Heart right ventricle (tissue), 16 donors: ENCODE measurements around the gene RIC8A. TPM values are rescaled to one million over a fixed set of nuclear protein-coding genes. Genes with fewer than 3 reads are reported as not detected.
"Not testable (repeated sequence)": the region's sequence is repeated elsewhere in the genome, so short reads cannot be mapped to it uniquely, and the experiment has no call there.

ENCODE experiments used
- ATAC-seq, 8 donors: fragments of 200-7000 bp; cut with Tn5 transposase; one replicate each; pipeline ENCODE4 v1.9.1; 2020; ENCODE audit warnings: mild to moderate bottlenecking in 8 of 8, moderate library complexity in 8 of 8, moderate number of reproducible peaks in 1 of 8
- DNase-seq, 2 donors: peaks; one replicate each; pipeline ENCODE4 v3.0.0-alpha.2; 2020
- H3K27ac ChIP-seq, 10 donors: fragments of 200-600 bp; sonication (generic) in 2 of 10; one replicate each; pipeline versions ENCODE4 v1.5.0 to v1.8.0; 2020 to 2022; ENCODE audit warnings: mild to moderate bottlenecking in 3 of 10
- H3K27me3 ChIP-seq, 7 donors: fragments of 200-600 bp; one replicate each; pipeline ENCODE4 v1.8.0; 2021 to 2022; ENCODE audit warnings: mild to moderate bottlenecking in 2 of 7
- H3K36me3 ChIP-seq, 9 donors: fragments of 200-600 bp; sonication (generic) in 1 of 9; one replicate each; pipeline versions ENCODE4 v1.5.0 to v1.8.0; 2020 to 2022; ENCODE audit warnings: mild to moderate bottlenecking in 2 of 9
- H3K4me1 ChIP-seq, 9 donors: fragments of 200-600 bp; sonication (generic) in 1 of 9; one replicate each; pipeline versions ENCODE4 v1.5.0 to v1.8.0; 2020 to 2022; ENCODE audit warnings: mild to moderate bottlenecking in 4 of 9
- H3K4me3 ChIP-seq, 10 donors: fragments of 200-600 bp; sonication (generic) in 2 of 10; one replicate each; pipeline versions ENCODE4 v1.5.0 to v1.8.0; 2020 to 2022; ENCODE audit warnings: mild to moderate bottlenecking in 7 of 10, moderate library complexity in 2 of 10
- H3K9me3 ChIP-seq, 11 donors: fragments of 200-600 bp in 10 of 11; sonication (generic) in 2 of 11; one replicate each; pipeline versions ENCODE4 v1.5.0 to v1.8.0; 2013 to 2022; ENCODE audit warnings: mild to moderate bottlenecking in 2 of 11, control low read depth in 1 of 11, moderate library complexity in 1 of 11
- WGBS, 2 donors: extraction: QIAGEN DNeasy Blood & Tissue Kit; methylation state at CpG; one replicate each; pipeline ENCODE4 v1.1.7; 2013; ENCODE audit warnings: inconsistent platforms in 1 of 2; 5-methylcytosine and 5-hydroxymethylcytosine counted together
- intact Hi-C, 10 donors: fragments of 100-400 bp; cut with DNase I; formaldehyde crosslinking; loops; one replicate each; pipeline versions ENCODE4 v1.11.1 to v1.14.2; 2022
- polyA plus RNA-seq, 2 donors: library from polyadenylated mRNA; stranded (reverse); fragments of 200-250 nt; gene quantifications; one replicate each; pipeline ENCODE4 v1.2.3, GENCODE V29; 2013
- total RNA-seq, 10 donors: library from RNA; stranded (reverse); fragmentation: NEBNext Ultra II Directional in 3 of 10; extraction: Animal tissue kit (Norgen Biotek cat#: 25700) in 3 of 10; gene quantifications; one replicate each; pipeline versions ENCODE4 v1.2.1 to v1.2.4, GENCODE V29; 2021 to 2023
- TF ChIP-seq, protein P1 (sequence below), 9 donors: fragments of 200-600 bp; sonication (generic) in 2 of 9; IDR thresholded peaks; one replicate each; pipeline versions ENCODE4 v1.5.0 to v1.8.0; 2021 to 2022; ENCODE audit warnings: antibody characterized with exemption in 9 of 9, mild to moderate bottlenecking in 5 of 9, moderate library complexity in 1 of 9
- donor health status: Arrhythmogenic right ventricular cardiomyopathy.
- donor health status: ischemic (EF 13 %, LVEDD 7.1; RV severe dilation, severe dysfunction).
- donor health status: healthy with polysubstance abuse.
- donor health status: DM: no; HTN: yes; CAD: no.
- donor health status: DM: no; HTN: no; CAD: no.
- donor health status: ischemic (EF 25% LVEDD 6.9; RV normal size, moderate dysfunction).
- donor health status: ischemic (EF 25% LVEDD 5.7; RV mildly dilated, moderate dysfunction).
- donor health status: healthy.
- donor health status: DM: yes; HTN: yes; CAD: no.
- donor health status: Ischemic cardiomyopathy.
- donor health status: ischemic (EF 35%, LVEDD 5.7; RV mildly dilated, moderate dysfunction).
- donor health status: nonischemic (EF 11% LVEDD 7.7; RV severe dilation, severe dysfunction).
- donor health status: DM: yes; HTN: yes; CAD: no.
- donor health status: PGD.
- donor health status: ischemic (EF 29% LVEDD 5.4; RV normal size, mild dysfunction).
- donor health status: nonischemic (EF 23%, LVEDD 6.1; RV moderate dilation, normal function).

RIC8A gene
- total and polyA plus RNA-seq, 12 donors = 38.4 to 82.1 (median 59.5) TPM

GRCh38 chr11:191490-192478, 15.7 kb upstream of the RIC8A start:
- peak in 7 of 8 donors; percentile 65 to 78 (median 71) for ATAC-seq
- H3K9me3 ChIP-seq, H3K36me3 ChIP-seq, H3K4me3 ChIP-seq, H3K4me1 ChIP-seq, H3K27me3 ChIP-seq, intact Hi-C loops, H3K27ac ChIP-seq: not testable (repeated sequence)
- 49 to 69% methylated on average over 4 to 6 of the region's 8 CpGs for WGBS, 2 donors
- DNase-seq = peak; percentile 8 to 26
- TF ChIP-seq, protein P1, sequence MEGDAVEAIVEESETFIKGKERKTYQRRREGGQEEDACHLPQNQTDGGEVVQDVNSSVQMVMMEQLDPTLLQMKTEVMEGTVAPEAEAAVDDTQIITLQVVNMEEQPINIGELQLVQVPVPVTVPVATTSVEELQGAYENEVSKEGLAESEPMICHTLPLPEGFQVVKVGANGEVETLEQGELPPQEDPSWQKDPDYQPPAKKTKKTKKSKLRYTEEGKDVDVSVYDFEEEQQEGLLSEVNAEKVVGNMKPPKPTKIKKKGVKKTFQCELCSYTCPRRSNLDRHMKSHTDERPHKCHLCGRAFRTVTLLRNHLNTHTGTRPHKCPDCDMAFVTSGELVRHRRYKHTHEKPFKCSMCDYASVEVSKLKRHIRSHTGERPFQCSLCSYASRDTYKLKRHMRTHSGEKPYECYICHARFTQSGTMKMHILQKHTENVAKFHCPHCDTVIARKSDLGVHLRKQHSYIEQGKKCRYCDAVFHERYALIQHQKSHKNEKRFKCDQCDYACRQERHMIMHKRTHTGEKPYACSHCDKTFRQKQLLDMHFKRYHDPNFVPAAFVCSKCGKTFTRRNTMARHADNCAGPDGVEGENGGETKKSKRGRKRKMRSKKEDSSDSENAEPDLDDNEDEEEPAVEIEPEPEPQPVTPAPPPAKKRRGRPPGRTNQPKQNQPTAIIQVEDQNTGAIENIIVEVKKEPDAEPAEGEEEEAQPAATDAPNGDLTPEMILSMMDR (IDR thresholded peaks at IDR 0.05) = peak in 7 of 9 donors; percentile 32 to 60 (median 46)

DNA sequence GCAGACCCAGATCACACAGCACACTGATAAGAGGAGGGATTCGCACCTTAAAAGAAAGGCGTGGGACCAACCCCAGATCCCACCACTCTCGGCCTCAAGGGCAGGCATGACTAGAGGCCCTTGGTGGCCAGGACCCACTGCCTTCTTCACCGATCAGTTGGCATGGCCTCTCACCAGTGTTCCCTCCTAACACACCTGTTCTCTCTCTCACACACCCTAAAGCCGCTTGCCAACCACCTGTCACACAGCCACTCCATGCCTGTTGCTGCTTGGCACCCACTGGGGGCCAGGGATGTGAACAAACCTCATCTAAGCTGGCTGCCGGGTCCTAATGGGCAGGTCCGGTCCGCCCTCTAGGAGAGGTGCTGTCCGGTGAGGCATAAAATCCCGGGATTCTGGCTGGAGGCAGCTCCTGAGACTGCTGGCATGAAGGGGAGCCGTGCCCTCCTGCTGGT, 14.8 kb upstream of the RIC8A start, which contains the start of gene SCGB1C1:
TSS of gene SCGB1C1 (plus strand) at position 405 of the 455 bp plus-strand sequence. CDS start at position 427, 22 bp downstream.
- H3K4me1 ChIP-seq, H3K9me3 ChIP-seq, DNase-seq, H3K4me3 ChIP-seq, H3K27ac ChIP-seq, H3K36me3 ChIP-seq, H3K27me3 ChIP-seq, intact Hi-C loops: not testable (repeated sequence)
- peak in 1 of 8 donors; percentile 13 for ATAC-seq
- 77 to 92% methylated on average over 3 to 6 of the region's 11 CpGs for WGBS, 2 donors

- not testable (repeated sequence) for DNase-seq, H3K27ac ChIP-seq
These were observed 14.0 kb upstream of the RIC8A start for GRCh38 chr11:193481-193880.

DNA sequence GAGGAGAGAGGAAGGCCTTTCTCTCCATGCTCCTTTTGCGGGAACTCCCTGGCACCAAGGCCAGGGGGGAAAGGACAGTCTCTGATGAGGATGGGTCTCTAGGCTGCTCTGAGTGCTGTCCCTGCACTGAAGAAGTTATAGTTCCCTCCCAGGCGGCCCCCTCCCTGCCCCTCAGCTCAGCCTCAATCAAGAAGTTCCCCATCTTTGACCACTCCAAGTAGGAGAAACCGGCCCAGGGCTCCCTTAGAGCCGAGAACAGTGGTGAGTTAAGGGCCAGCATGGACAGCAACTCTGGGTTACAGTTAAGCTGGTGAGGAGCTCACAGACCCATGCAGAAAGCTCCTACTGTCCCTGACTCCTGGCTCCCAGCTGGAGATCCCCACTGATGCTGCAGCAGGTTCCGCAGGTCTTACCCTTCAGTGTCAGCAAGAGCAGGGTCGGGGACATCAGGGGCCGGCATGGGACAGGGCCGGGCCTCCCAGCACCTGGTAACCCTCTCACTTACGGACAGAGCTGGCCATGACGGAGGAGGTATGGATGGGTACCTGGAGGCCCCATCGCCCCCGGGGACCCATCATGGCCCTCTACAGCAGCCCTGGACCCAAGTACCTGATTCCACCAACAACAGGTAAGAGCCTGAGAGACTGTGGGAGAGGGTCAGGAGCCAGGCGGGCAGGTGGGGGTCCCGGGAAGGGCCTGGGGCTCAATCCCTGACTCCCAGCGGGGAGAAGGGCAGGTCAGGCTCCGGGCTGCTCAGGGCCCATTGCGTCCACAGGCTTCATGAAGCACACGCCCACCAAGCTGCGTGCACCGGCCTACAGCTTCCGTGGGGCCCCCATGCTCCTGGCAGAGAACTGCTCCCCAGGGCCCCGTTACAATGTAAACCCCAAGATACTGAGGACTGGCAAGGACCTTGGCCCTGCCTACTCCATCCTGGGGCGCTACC, 10.4 kb upstream of the RIC8A start:
- no peak overlapping the region for H3K27ac ChIP-seq
- no peak overlapping the region for H3K4me3 ChIP-seq
- H3K4me1 ChIP-seq = peaks cover 0 to 8% (median 0%) of the 10 kb centered on the region in 9 donors
- no peaks in the 10 kb centered on the region for H3K9me3 ChIP-seq
- WGBS, 2 donors = 84% methylated on average over 22 to 23 of the region's 23 CpGs
- TF ChIP-seq, protein P1 (IDR thresholded peaks at IDR 0.05) = no peak
- H3K36me3 ChIP-seq = peaks cover 0 to 24% (median 2%) of the 10 kb centered on the region in 9 donors
- ATAC-seq (peak in 2 of 8 donors; percentile 3 to 12), DNase-seq (peak in 1 of 2 donors; percentile 2)
- no peaks in the 10 kb centered on the region for H3K27me3 ChIP-seq
- intact Hi-C loops = loop anchor here in 1 of 10 donors (5.0 kb wide), 1 partner anchor 160 kb away; no protein-coding TSS in a partner anchor

More at GRCh38 chr11:193481-193880, 14.0 kb upstream of the RIC8A start:
- 69 to 77% methylated on average over 4 to 5 of the region's 5 CpGs for WGBS, 2 donors
- H3K9me3 ChIP-seq, H3K36me3 ChIP-seq, H3K4me1 ChIP-seq, H3K27me3 ChIP-seq, ATAC-seq, intact Hi-C loops, H3K4me3 ChIP-seq: not testable (repeated sequence)
